GM18511 (cell line): ENCODE results near the gene KCMF1.

Experiments used
- ATAC-seq: cut with Tn5 transposase; IDR thresholded peaks from one replicate; pipeline ENCODE4 v1.9.1; 2021; ENCODE audit warnings: mild to moderate bottlenecking, moderate library complexity; ENCODE audit not compliant: unreplicated experiment

The KCMF1 gene

DNA sequence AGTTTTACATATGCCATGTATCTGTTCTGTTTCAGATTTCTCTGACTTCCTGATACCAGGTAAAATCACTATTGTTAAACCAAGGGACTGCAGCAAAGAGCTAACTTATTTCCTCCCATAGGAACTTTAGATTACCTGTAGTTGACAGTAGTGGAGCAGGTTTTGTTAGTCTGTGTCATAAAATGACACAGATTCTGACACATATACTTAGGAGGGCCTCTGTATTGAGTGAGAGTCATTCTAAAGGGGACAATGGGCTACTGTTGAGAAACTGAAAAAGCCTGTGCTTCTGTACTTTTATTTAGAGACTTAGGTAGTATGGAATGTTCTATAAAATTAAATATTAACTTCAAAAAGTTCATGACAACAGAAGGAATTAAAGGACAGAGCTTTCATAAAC, 48.2 kb downstream of the KCMF1 start:
- ATAC-seq: no peak

DNA sequence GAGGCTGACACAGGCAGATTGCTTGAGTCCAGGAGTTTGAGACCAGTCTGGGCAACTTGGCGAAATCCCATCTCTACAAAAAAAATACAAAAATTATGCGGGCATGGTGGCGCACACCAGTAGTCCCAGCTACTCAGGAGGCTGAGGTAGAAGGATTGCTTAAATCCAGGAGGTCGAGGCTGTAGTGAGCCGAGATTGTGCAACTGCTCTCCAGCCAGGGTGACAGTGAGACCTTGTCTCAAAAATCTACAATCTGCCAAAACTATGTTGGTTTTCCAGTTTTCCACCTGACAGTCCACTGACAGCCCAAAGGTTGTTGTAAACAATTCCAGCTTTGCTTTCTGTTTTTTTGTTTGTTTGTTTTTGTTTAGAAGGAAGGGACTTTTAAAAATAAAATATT, 51.3 kb downstream of the KCMF1 start:
- no peak for ATAC-seq

DNA sequence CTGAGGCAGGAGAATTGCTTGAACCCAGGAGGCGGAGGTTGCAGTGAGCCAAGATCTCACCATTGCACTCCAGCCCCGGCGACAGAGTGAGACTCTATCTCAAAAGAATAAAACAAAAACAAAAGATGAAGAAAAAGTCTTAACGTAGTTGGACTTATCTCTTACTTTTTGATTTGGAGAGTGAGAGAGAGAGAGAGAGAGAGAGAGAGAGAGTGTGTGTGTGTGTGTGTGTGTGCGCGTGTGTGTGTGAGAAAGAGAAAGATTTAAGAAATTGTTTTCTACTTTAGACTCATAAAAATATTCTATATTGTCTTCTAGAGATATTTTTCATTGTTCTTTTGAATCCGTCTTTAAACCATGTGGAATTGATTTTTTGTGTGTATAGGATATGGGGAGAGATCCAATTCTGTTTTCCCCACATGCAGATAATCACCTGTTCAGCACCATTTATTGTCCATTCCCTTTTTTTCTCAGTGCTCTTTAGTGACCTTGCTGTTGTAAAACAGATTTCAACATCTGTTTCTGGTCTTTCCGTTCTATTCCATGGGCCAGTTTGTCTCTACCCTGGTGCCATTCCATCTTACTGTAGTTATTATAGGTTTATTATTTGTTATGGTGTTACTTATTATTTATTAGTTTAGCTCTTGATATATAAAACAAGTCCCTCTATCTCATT, 53.5 kb downstream of the KCMF1 start:
- ATAC-seq: no peak

DNA sequence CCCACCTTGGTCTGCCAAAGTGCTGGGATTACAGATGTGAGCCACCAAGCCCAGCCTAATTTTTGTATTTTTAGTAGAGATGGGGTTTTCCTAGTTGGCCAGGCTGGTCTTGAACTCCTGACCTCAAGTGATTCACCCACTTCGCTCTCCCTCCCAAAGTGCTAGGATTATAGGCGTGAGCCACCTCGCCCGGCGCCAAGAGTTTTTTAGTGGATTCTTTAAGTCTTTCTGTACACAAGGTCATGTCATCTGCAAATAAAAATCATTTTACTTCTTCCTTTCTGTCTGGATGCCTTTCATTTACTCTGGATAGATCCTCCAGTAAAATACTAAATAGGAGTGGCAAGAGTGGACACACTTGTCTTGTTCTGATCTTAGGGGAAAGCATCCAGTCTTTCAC, 61.7 kb downstream of the KCMF1 start:
- no peak for ATAC-seq

DNA sequence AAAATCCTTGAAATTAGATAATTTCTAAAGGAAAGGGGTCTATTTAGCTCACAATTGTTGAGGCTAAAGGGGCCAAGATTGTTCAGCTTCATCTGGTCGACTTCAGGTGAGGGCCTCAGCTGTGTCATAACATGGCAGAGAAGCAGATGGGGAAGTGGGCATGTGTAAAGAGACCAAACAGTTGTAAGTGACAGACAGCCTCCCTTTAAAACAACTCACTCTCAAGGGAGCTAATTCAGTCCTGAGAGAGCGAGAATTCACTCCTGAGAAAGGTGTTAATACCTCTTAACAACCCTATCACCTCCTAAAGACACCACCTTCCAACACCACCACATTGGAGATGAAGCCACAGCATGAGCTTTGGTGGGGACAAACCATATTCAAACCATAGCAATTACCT, 62.4 kb downstream of the KCMF1 start:
- ATAC-seq: no peak

DNA sequence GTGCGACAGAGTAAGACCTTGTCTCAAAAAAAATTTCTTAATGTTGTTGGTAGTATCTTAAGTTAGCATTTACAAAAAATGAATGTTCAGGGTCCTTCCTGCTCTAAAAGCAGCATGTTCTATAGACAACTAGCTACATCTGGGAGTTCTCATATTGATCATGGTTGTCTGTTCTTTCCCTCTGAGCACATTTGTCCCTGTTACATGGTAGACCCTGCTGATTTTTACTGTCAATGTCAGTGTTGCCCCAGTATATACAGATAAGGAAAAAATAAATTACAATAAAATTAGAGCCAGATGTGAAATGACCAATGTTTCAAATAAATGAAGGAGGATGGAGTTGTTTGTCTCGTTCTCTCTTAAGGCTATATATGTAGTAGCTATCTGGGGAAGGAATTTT, 63.2 kb downstream of the KCMF1 start:
- ATAC-seq: no peak

DNA sequence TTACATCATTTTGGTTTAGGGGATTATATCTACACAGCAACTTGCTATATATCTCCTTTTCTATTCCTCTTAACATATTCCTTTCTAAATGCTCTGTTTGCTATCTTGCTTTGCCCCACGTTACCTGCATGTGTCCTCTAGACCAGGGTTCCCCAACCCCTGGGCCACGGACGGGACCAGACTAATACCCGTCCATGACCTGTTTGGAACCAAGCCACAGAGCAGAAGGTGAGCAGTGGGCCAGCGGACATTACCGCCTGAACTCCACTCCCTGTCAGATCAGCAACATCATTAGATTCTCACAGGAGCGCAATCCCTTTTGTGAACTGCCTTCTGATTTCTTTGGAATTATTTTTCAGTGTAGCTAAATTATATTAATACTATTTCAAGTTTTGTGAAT, 66.7 kb downstream of the KCMF1 start:
- no peak for ATAC-seq

DNA sequence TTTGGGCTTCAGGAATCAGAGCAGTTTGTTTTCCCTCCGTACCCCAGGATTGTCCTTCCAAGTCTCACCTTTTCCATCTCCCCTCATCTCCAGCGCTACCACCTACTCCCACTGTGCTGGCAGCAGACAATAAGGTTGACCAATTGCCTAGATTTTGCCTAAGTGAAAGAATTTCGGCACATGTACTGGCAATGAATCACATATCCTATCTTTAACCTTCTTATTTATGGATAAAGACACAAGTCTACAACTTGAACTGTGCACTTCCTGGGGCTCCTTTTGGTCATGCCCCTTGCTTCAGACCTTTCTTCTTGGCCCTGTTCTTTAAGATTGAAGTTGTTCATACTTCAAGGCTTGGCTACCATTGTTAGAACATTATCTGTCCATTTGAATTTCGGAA, 71.4 kb downstream of the KCMF1 start:
- no peak for ATAC-seq

DNA sequence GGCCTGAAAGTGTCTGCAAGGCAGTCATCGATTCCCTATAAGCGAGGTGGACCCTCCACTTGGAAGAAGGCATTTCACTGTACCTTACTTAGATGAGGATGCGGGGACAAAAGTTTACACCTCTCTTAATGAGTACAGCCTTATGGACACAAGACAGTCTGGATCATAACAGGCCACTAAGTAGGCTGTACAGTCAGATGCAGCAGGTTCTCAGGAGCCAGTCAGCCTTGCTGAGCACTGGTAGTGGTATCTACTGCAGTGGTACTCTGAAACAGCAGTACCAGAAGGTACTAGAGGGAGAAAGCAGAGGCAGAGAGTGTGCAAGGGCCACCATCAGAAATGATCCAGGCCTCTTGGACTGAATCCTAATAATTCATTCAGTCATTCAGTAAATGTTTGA, 77.6 kb downstream of the KCMF1 start:
- ATAC-seq: no peak

DNA sequence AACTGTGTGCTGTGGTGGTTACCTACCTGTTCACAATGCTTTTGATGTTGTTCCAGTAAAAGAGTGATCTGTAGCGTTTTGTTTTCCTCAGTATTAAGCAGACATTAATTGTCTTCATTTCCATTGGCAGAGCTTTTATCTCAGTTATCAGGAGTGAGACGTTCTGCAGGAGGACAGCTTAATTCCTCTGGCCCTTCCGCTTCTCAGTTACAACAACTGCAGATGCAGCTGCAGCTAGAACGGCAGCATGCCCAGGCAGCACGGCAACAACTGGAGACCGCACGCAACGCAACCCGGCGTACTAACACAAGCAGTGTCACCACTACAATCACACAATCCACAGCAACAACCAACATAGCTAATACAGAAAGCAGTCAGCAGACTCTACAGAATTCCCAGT, 78.3 kb downstream of the KCMF1 start:
- ATAC-seq: no peak

DNA sequence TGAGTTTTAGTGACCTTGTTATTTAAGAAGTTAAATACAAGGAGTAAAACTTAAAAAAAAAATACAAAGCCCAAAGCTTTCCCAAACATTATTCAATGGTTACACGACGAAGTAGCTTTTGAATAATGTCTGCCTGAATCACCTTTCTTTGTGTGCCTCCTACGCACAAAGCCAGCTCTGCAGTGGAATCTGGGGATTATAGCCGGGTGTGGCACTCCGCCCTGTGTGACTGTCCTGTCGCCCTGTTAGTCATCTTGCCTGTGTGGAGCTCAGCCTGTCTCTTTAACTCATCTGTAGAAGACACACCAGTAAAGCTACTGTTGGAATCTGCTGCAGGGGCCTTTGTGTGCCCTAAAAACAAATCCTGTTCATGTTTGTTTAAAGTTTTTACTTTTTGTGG, 82.8 kb downstream of the KCMF1 start:
- no peak for ATAC-seq

DNA sequence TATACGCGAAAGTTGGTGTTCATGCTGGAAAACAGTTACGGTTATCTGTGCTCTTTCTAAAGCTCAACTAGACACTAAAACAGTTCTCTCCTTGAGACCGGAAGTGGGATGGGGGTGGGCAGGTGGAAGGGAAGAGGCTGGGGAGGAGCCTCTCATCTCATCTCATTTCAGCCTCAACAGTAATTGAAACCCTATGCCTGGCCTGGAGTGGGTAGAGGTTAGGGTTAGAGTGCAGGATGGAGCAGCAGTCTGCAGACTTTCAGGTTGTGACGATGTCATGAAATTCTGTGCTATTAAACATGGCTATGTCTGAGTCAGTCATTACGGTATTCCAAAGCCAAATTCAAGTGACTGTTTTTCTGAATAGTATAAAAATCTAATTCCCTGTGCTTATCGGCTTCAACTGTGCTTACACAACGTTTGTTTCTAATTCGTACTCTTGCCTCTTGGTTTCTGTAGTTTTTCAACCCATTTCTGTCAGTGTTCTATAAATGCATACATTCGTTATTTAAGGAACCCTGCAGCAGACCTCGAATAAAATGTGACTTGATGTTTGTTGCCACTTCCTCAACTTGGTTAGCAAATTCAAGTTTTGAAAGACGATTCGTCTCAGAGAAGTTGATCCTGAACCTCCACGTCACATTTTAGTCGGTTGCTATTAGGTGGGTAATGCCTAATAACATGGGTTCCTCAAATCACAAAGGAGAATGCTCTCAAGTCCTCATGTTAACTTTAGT, 86.4 kb downstream of the KCMF1 start:
- no peak for ATAC-seq

DNA sequence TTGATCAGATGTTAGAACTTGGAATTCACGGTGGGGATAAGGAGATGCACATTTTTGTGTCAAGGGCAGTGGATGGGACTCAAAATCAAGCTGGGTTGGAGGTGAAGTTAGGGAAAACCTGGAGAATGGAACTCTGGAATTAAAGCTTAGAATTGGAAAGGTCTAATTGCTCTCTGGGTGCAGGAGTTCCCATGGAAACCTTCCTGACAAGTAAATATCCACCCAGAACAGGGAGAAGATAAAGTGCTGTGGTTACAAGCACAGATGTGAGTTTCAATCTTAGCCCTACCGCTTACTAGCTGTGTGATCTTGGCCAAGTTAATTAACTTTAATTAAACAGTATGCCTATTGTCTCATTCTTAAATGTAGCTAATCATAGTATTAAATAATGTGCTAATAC, 90.9 kb downstream of the KCMF1 start:
- no peak for ATAC-seq

DNA sequence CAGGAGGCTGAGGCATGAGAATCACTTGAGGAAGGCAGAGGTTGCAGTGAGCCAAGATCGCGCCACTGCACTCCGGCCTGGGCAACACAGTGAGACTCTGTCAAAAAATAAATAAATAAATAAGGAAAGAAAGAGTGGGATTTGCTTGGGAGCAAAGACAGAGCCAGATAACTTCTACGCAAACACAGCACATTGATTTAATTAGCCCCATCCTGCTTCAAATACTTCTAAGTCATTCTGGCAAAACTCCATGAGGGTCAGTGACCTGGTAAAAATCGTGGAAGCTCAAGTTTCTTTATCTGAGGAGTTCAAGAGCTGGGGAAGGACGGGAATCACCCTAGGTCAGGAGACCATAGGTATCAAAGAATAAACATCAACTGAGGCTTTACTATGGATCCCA, 91.6 kb downstream of the KCMF1 start:
- ATAC-seq: no peak

DNA sequence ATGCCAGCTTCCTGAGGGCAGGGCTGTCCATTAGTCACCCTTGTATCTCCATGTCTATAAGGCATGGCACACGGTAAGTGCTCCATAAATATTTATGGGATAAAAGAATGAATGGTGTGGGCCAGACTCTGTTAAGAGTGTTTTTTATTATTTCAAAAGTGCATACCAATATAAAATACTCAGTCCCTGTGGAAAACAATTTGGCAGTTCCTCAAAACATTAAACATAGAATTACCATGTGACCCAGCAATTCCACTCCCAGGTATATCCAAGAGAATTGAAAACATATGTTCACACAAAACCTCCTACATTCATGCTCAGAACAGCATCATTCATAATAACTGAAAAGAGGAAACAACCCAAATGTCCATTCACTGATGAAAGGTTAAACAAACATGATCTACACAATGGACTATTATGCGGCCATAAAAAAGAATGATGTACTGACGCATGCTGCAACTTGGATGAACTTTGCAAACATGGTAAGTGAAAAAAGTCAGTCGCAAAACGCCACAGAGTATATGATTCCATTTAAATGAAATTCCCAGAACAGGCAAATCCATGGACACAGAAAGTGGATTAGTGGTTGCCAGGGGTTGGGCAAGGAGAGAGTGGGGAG, 93.1 kb downstream of the KCMF1 start:
- no peak for ATAC-seq

DNA sequence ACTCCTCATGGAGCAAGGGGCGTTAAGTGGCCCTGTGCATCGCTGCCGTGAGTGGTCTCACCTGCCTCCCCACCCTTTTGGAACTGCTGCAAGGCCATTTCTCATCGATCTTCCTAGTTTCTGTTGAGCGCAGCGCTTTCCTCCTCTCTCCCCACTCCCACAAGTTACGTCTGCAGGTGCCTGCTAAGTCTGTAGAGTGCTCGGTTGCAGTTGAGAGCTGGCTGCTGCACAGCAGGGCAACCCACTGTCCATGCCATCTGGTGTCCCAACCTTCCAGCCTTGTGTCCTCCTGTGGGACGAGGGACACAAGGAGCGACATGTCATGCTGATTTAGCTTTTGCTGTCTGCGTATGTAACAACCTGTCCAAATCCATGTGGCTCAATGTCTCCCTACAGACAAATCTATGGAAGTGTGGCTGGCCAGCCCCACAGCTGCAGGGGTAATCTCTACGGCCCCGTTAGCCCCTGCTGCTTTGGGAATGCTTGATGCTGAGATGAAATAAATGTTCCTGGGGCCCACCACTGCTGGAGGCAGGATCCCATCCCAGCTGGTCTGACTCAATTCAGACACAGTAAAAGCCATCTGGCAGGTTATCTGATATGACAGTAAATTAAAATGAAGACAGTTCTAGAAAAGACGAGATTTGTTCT, 94.1 kb downstream of the KCMF1 start:
- no peak for ATAC-seq

DNA sequence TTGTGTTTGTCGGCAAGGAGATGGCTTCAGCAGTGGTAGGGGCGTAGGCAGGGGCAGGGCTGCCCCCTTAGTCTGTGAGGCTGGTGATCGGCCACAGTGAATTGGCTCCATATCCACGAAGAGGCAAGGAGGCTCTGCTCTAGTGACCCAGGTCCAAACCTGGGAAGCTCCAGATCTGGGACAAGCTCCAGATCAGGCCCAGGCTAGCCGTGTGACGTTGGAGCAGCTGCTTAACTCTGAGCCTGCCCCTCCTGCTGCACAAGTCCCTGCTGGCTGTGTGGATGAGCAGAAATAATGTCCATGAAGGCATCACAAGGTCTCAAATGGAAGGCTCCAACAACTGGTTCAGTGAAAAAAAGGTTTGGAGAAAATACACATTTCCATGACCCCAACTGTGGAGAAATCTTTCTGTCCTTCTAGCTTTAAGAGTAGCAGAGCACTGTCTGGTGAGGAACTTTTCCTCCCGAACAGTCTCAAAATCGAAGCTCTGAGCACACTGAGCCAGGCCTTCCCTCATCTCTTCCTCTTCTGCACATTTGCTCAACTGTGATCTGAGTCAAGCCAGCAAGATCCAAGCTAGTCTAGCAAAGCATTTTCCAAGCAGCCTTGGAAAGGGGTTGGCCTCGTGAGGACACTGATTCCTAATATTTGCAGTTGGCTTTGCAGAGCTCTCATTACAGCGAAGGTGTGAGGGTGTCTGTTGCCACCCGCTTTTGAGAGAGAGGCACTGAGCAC, 95.2 kb downstream of the KCMF1 start:
- no peak for ATAC-seq

DNA sequence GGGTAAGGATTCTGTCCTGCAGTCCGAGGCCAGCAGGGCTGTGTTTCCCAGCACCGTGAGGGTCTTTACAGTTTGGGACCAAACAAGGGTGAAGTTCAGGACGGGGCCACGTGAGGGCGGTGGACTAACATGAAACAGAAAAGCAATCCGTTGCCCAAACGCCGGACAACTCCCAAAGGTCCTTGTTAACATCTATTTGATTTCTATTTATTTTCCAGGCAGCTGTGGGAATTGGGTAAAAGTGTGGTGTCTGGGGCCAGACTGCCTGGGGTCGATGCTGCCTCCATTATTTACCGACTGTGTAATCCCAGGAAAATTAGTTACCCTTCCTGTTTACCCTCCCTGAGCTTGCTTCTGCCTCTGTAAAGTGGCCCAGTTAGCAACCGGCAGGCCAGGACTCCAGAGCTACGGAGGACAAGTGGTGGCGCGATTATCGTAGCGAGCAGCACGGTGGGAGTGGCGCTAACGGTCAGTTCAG, 96.0 kb downstream of the KCMF1 start:
- peak; percentile 85 for ATAC-seq

DNA sequence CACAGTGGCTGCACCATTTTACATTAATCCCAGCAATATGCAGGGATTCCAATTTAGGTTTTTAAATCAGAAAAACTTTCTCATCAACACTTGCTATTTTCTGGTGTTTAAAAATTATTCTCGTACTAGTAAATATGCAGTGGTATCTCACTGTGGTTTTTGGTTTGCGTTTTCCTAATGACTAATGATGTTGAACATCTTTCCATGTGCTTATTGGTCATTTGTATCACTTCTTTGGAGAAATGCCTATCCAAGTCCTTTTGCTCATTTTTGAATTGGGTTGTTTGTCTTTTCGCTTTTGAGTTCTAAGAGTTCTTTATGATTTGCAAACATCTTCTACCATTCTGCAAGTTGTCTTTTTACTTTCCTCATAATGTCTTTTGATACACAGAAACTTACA, 100.1 kb downstream of the KCMF1 start:
- no peak for ATAC-seq

DNA sequence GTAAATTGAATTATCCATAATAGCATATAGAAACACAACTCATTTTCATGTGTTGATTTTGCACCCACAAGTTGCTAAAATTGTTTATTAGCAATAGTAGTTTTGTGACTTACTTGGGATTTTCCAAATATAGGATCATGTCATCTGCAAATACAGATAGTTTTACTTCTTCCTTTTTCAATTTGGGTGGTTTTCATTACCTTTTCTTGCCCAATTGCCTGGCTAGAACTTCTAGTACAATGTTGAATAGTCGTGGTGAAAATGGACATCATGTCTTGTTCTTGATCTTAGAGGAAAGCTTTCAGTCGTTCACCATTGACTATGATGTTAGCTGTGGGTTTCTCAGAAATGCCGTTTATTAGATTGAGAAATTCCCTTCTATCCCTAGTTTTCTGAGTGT, 102.1 kb downstream of the KCMF1 start:
- ATAC-seq: no peak

DNA sequence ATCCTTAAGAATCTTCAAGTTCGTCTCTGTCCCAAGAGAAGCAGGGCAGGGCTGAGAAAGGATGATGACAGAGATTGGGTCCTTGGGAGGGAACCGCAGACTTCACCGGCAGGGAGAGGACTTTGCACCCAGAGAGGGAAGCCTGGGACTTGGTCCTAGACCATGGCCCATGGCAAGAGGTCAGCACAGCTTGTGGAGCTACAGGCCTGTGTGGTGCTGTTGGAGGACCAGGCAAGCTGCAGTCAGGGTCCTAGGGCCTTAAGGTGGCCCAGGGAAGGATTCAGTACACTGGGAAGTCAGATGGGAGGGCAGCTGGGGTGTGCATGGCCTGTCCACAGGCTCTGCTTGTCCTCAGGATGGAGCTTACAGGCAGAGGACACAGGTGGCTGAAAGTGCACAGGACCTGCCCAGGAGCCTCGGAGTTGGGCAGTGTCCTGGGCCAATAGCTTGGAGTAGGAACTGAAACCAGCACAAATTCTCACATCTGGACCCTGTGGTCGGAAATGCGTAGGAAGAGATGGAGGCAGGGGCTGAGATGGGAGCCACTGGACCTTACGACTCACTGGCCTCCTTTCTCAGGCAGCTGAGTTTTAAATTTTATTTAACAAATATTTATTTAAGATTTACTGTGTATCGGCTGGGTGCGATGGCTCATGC, 105.8 kb downstream of the KCMF1 start:
- ATAC-seq: no peak
